Adrenal gland (tissue), 5 donors: ENCODE results near the gene CMTM5.
"Not testable (repeated sequence)": the region's sequence is repeated elsewhere in the genome, so short reads cannot be mapped to it uniquely, and the experiment has no call there.

Source experiments
- CTCF ChIP-seq, 6 experiments: fragments of 450-650 bp in 4 of 6; fragments of 200-600 bp in 2 of 6; sonication (generic) in 1 of 6; IDR thresholded peaks; 1 replicate in 5 of 6; 2 replicates in 1 of 6; pipeline versions ENCODE4 v1.5.1 to v1.8.0; 2016 to 2021; ENCODE audit warnings: antibody characterized with exemption in 6 of 6, mild to moderate bottlenecking in 2 of 6, moderate library complexity in 1 of 6
- POLR2A ChIP-seq, 2 donors: fragments of 450-650 bp; IDR thresholded peaks; one replicate each; pipeline ENCODE4 v1.6.1; 2017; ENCODE audit warnings: antibody characterized with exemption in 2 of 2, mild to moderate bottlenecking in 2 of 2, moderate library complexity in 1 of 2
- donor health status: DM: no; HTN: no; CAD: no.

- TF ChIP-seq CTCF, POLR2A (IDR thresholded peaks at IDR 0.05): not testable (repeated sequence)
Measured at GRCh38 chr14:23389871-23390270, 13.0 kb downstream of the CMTM5 start.
